ENCODE results near the gene LHFPL3.

Gene LHFPL3

DNA sequence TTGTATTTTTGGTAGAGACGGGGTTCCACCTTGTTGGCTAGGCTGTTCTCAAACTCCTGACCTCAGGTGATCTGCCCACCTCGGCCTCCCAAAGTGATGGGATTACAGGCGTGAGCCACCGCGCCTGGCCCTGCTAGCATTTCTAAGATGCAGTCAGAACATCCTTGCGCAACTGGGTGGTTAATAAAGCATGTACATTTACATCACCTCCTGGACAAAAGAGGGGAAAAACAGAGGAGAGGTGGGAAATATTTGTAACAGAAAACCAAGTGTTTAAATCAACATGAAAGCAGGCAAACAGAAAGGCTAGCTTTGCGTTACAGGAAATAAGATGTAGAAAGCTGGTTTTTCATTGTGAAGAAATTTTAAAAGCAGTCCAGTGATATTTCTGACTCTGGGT is 464.7 kb downstream of the LHFPL3 start:
- H3K27ac ChIP-seq = peak overlapping the region; percentile 80; the same call in 1 of the 2 replicates
- TF ChIP-seq, protein P1, sequence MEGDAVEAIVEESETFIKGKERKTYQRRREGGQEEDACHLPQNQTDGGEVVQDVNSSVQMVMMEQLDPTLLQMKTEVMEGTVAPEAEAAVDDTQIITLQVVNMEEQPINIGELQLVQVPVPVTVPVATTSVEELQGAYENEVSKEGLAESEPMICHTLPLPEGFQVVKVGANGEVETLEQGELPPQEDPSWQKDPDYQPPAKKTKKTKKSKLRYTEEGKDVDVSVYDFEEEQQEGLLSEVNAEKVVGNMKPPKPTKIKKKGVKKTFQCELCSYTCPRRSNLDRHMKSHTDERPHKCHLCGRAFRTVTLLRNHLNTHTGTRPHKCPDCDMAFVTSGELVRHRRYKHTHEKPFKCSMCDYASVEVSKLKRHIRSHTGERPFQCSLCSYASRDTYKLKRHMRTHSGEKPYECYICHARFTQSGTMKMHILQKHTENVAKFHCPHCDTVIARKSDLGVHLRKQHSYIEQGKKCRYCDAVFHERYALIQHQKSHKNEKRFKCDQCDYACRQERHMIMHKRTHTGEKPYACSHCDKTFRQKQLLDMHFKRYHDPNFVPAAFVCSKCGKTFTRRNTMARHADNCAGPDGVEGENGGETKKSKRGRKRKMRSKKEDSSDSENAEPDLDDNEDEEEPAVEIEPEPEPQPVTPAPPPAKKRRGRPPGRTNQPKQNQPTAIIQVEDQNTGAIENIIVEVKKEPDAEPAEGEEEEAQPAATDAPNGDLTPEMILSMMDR (conservative IDR thresholded peaks at IDR 0.05) = no peak

DNA sequence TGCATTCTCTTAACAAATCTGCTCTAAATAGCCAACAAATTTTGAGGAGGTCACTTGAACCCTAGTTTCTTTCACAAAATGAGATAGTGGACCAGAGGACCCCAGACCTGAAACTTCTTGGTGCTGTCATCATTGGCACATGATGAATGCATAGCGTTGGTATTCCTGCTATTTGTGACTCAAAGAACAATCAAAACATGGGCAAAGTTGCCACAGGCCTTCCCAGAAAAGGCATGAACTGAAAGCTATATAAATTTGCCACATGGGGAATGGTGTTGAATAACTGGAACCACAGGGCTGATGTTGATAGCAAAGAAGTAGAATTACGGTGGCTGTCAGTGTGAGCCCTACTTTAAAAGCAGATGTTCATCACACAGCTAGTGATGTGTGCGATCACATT is 465.8 kb downstream of the LHFPL3 start:
- no peak overlapping the region for H3K27ac ChIP-seq
- TF ChIP-seq, protein P1 (conservative IDR thresholded peaks at IDR 0.05) = no peak

GRCh38 chr7:104794589-104794988 is 466.2 kb downstream of the LHFPL3 start:
- TF ChIP-seq, protein P1 (conservative IDR thresholded peaks at IDR 0.05) = no peak
- no peak overlapping the region for H3K27ac ChIP-seq

- no peak overlapping the region for H3K27ac ChIP-seq
Observed at GRCh38 chr7:104795086-104795485, 466.7 kb downstream of the LHFPL3 start.

DNA sequence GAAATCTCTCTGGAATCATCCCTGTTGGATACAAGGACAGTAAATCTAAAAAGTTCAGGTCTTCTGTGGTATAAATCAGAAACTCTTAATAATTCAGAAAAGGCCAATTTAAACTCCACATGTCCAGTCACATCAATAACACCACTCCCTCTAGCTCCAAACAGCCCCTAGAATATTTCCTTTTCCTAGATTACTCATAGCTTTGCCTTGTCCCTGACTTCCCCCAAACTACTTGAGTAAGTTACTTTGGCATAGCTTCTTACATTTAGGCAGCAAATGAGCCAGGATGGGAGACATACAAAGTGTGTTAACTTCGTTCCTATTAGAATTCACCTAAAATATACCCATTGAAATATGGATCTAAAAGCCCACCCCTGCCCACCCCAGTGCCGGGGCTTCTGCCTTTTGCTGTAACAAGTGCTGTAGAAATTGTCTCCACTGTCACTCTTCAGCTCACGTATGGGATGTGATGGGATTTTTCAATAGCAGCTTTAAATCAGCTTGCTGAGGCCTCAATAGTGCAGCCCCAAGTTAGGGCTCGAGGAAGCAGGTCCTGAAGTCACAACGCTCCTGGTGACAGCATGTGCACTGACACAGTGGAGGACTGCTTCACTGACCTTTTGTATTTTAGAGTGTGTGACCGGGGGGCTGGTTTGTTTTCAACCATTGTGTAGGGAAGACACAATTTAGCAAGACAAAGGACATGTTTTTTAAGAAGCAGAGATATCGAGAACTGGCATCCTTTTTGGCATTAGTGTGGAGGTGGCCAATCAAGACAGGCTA is 467.4 kb downstream of the LHFPL3 start:
- TF ChIP-seq, protein P1 (conservative IDR thresholded peaks at IDR 0.05) = no peak
- H3K27ac ChIP-seq = no peak overlapping the region

More at GRCh38 chr7:104795086-104795485, 466.7 kb downstream of the LHFPL3 start:
- TF ChIP-seq, protein P1 (conservative IDR thresholded peaks at IDR 0.05) = no peak

- no peak overlapping the region for H3K27ac ChIP-seq
- TF ChIP-seq, protein P1 (conservative IDR thresholded peaks at IDR 0.05) = no peak
Observed at GRCh38 chr7:104800307-104800706, 471.9 kb downstream of the LHFPL3 start.

DNA sequence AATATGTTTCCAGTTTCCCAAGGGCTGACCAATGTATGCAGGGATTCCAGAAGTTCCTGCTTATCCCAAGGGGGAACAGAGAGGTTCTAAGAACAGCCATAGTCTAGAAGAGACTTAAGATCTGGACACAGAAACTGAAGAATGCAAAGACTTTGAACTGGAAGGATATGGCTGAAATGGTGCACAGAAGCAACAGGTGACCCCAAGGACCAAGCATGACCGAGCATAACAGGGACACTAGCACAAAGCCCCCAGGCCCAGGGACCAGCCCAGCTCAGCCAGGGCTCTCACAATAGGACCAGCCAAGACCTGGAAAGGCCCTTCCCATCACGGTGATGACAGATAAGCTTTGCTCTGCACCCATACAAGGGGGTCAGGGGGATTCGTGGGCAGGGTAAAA is 472.6 kb downstream of the LHFPL3 start:
- TF ChIP-seq, protein P1 (conservative IDR thresholded peaks at IDR 0.05) = no peak
- no peak overlapping the region for H3K27ac ChIP-seq

Data from VCaP (cell line).